Body of pancreas (tissue), 4 donors: ENCODE measurements around the gene FITM1. TPM values are rescaled to one million over a fixed set of nuclear protein-coding genes. Genes with fewer than 3 reads are reported as not detected.

Source experiments
- ATAC-seq: fragments of 150-250 bp; one replicate; pipeline ENCODE4 v1.9.1; 2016
- DNase-seq, 4 donors: peaks; one replicate each; pipeline ENCODE4 v3.0.0-alpha.2; 2019
- H3K27ac ChIP-seq, 4 donors: fragments of 200-600 bp; sonication (generic); 1 replicate in 3 of 4; 2 replicates in 1 of 4; pipeline versions ENCODE4 v1.5.1 to v1.6.1; 2016 to 2019; ENCODE audit warnings: mild to moderate bottlenecking in 1 of 4, mixed read lengths in 1 of 4, moderate library complexity in 1 of 4
- H3K27me3 ChIP-seq, 2 donors: fragments of 200-600 bp; sonication (generic); one replicate each; pipeline ENCODE4 v1.6.0; 2016; ENCODE audit warnings: mild to moderate bottlenecking in 1 of 2
- H3K36me3 ChIP-seq, 2 donors: fragments of 200-600 bp; sonication (generic); replicated peaks in 1 of 2; 2 replicates each; pipeline ENCODE4 v1.5.1; 2016; ENCODE audit warnings: low read depth in 2 of 2; ENCODE audit not compliant: insufficient read depth in 1 of 2
- H3K4me1 ChIP-seq: fragments of 200-600 bp; sonication (generic); one replicate; pipeline ENCODE4 v1.6.0; 2016
- H3K4me3 ChIP-seq, 2 donors: fragments of 200-600 bp; sonication (generic); 1 replicate in 1 of 2; 2 replicates in 1 of 2; pipeline ENCODE4 v1.5.1; 2016 to 2019
- H3K9me3 ChIP-seq, 3 donors: fragments of 200-600 bp; sonication (generic); 1 replicate in 2 of 3; 2 replicates in 1 of 3; pipeline ENCODE4 v1.5.1; 2016
- CTCF ChIP-seq, 7 experiments: fragments of 450-650 bp in 4 of 7; fragments of 200-600 bp in 3 of 7; sonication (generic) in 3 of 7; IDR thresholded peaks; one replicate each; pipeline ENCODE4 v1.5.1; 2016 to 2019; ENCODE audit warnings: antibody characterized with exemption in 7 of 7
- POLR2A ChIP-seq, 3 donors: fragments of 450-650 bp; IDR thresholded peaks; one replicate each; pipeline ENCODE4 v1.6.1; 2016; ENCODE audit warnings: antibody characterized with exemption in 3 of 3, mild to moderate bottlenecking in 2 of 3
- WGBS, 2 donors: methylation state at CpG; one replicate each; pipeline ENCODE4 v1.1.5; 2017; 5-methylcytosine and 5-hydroxymethylcytosine counted together
- intact Hi-C: fragments of 100-400 bp; cut with DNase I; formaldehyde crosslinking; loops from one replicate; pipeline ENCODE4 v1.15.1; 2023
- total RNA-seq, 2 donors: library from RNA; depleted of rRNA; stranded (reverse); fragments of >200 nt; gene quantifications; one replicate each; pipeline ENCODE4 v1.1.0, GENCODE V29; 2016

Gene FITM1
- total RNA-seq, 2 donors from 2014 or later: 6.3 to 12.2 TPM

GRCh38 chr14:24131549-24131966 lies 1.1 kb downstream of the FITM1 start:
- H3K4me3 ChIP-seq: no peak overlapping the region
- peak overlapping the region; percentile 85 to 96 (median 92) for H3K27ac ChIP-seq
- peaks cover 39% of the 10 kb centered on the region for H3K4me1 ChIP-seq
- TF ChIP-seq POLR2A (IDR thresholded peaks at IDR 0.05): no peak
- no peak for TF ChIP-seq CTCF (IDR thresholded peaks at IDR 0.05)
- H3K27me3 ChIP-seq: no peaks in the 10 kb centered on the region
- no peaks in the 10 kb centered on the region for H3K9me3 ChIP-seq
- H3K36me3 ChIP-seq: no peaks in the 10 kb centered on the region
- ATAC-seq: no peak
- no peak for DNase-seq
- WGBS, 2 donors: 45 to 53% methylated on average over 8 to 12 of the region's 15 CpGs
- intact Hi-C loops: no loop called here

GRCh38 chr14:24132061-24132685 lies 1.7 kb downstream of the FITM1 start:
- Histone ChIP-seq H3K4me3 (no peak overlapping the region), H3K9me3 (no peaks in the 10 kb centered on the region), H3K4me1 (peaks cover 46% of the 10 kb centered on the region), H3K36me3 (no peaks in the 10 kb centered on the region), H3K27me3 (no peaks in the 10 kb centered on the region), H3K27ac (peak overlapping the region; percentile 85 to 96 (median 92))
- peak; percentile 76 to 90 (median 85) for DNase-seq
- WGBS, 2 donors: 27 to 49% methylated on average over 13 to 24 of the region's 24 CpGs
- intact Hi-C loops: no loop called here
- ATAC-seq: peak; percentile 18
- no peak for TF ChIP-seq CTCF (IDR thresholded peaks at IDR 0.05)
- TF ChIP-seq POLR2A (IDR thresholded peaks at IDR 0.05): peak; percentile 53 to 61 (median 58)

GRCh38 chr14:24132976-24133375 lies 2.5 kb downstream of the FITM1 start:
- ATAC-seq: no peak
- Histone ChIP-seq H3K4me3 (no peak overlapping the region), H3K9me3 (no peaks in the 10 kb centered on the region), H3K27me3 (no peaks in the 10 kb centered on the region), H3K27ac (peak overlapping the region in 3 of 4 donors; percentile 85 to 96 (median 93)), H3K36me3 (peaks cover 0 to 3% of the 10 kb centered on the region in 2 donors), H3K4me1 (peaks cover 52% of the 10 kb centered on the region)
- TF ChIP-seq POLR2A (IDR thresholded peaks at IDR 0.05) (no peak), CTCF (IDR thresholded peaks at IDR 0.05) (no peak)
- intact Hi-C loops: no loop called here
- DNase-seq: no peak
- WGBS, 2 donors: 96 to 100% methylated on average over 2 of the region's 2 CpGs

GRCh38 chr14:24133735-24134134 lies 3.3 kb downstream of the FITM1 start:
- intact Hi-C loops: no loop called here
- H3K27ac ChIP-seq: no peak overlapping the region
- ATAC-seq: no peak

More at GRCh38 chr14:24133735-24134134, 3.3 kb downstream of the FITM1 start:
- Histone ChIP-seq H3K36me3 (peaks cover 0 to 10% of the 10 kb centered on the region in 2 donors), H3K4me1 (peaks cover 57% of the 10 kb centered on the region), H3K9me3 (no peaks in the 10 kb centered on the region), H3K4me3 (no peak overlapping the region), H3K27me3 (no peaks in the 10 kb centered on the region)
- TF ChIP-seq POLR2A (IDR thresholded peaks at IDR 0.05): no peak
- no peak for TF ChIP-seq CTCF (IDR thresholded peaks at IDR 0.05)
- 88 to 96% methylated on average over 1 of the region's 1 CpG for WGBS, 2 donors
- no peak for DNase-seq
